Upper lobe of left lung (tissue), 4 donors: ENCODE measurements around the gene RNF123.

Source experiments
- EP300 ChIP-seq, 4 donors: sonication (generic); formaldehyde crosslinking; IDR thresholded peaks; one replicate each; pipeline ENCODE4 v1.5.1; 2017; ENCODE audit warnings: antibody characterized with exemption in 4 of 4, control low read depth in 2 of 4
- POLR2A ChIP-seq, 4 donors: fragments of 450-650 bp; IDR thresholded peaks; one replicate each; pipeline ENCODE4 v1.5.1; 2016 to 2017; ENCODE audit warnings: antibody characterized with exemption in 4 of 4, mild to moderate bottlenecking in 2 of 4
- POLR2AphosphoS5 ChIP-seq, 2 donors: sonication (generic); formaldehyde crosslinking; IDR thresholded peaks; one replicate each; pipeline ENCODE4 v1.5.1; 2017; ENCODE audit warnings: antibody characterized with exemption in 2 of 2
- TF ChIP-seq, protein P1 (sequence below), 6 experiments: fragments of 450-650 bp in 4 of 6; fragments of 200-600 bp in 2 of 6; sonication (generic) in 2 of 6; IDR thresholded peaks; one replicate each; pipeline ENCODE4 v1.5.1; 2016 to 2019; ENCODE audit warnings: antibody characterized with exemption in 6 of 6

DNA sequence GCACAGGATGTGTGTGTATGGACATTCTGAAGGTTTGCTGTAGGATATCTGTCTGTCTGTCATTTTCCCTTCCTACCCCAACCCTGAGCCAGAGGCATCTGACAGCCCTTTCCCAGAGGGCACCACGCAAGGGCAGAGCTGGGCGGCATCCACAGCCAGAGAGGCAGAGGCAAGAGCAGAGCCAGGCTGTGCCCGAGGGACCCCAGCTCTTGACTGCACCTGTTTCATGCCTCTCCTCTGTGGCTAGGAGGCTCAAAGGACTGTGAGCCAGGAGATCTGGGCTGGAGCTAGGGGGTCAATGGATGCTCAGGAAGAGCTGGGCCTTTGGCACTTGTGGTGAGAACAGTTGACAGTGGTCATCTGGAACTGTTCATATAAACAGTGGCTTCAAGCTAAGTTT lies 20.0 kb upstream of the RNF123 start:
- TF ChIP-seq, protein P1, sequence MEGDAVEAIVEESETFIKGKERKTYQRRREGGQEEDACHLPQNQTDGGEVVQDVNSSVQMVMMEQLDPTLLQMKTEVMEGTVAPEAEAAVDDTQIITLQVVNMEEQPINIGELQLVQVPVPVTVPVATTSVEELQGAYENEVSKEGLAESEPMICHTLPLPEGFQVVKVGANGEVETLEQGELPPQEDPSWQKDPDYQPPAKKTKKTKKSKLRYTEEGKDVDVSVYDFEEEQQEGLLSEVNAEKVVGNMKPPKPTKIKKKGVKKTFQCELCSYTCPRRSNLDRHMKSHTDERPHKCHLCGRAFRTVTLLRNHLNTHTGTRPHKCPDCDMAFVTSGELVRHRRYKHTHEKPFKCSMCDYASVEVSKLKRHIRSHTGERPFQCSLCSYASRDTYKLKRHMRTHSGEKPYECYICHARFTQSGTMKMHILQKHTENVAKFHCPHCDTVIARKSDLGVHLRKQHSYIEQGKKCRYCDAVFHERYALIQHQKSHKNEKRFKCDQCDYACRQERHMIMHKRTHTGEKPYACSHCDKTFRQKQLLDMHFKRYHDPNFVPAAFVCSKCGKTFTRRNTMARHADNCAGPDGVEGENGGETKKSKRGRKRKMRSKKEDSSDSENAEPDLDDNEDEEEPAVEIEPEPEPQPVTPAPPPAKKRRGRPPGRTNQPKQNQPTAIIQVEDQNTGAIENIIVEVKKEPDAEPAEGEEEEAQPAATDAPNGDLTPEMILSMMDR (IDR thresholded peaks at IDR 0.05) = no peak
- TF ChIP-seq POLR2AphosphoS5 (IDR thresholded peaks at IDR 0.05) (no peak), POLR2A (IDR thresholded peaks at IDR 0.05) (no peak), EP300 (IDR thresholded peaks at IDR 0.05) (no peak)
